ENCODE measurements around the gene PLAU. TPM values are rescaled to one million over a fixed set of nuclear protein-coding genes. Genes with fewer than 3 reads are reported as not detected.

Gene PLAU
- total and polyA plus RNA-seq, 9 of the 15 experiments (the other 6 are each of a cell fraction or from before 2014, with no cell fraction given): 2.1 to 16.9 (median 3.3) TPM

- no peak for TF ChIP-seq MAX (CRISPR knock-in tag; IDR thresholded peaks at IDR 0.05)
- TF ChIP-seq U2AF1 (optimal IDR thresholded peaks at IDR 0.05; ENCODE audit: low read depth, low read length): no peak
- TF ChIP-seq FOXJ2 (tag; IDR thresholded peaks at IDR 0.05): no peak
- peak; percentile 46; the same call in 1 of the 2 replicates for TF ChIP-seq TRIM28 (IDR thresholded peaks at IDR 0.05)
- TF ChIP-seq PYGO2 (tag; IDR thresholded peaks at IDR 0.05): no peak
- TF ChIP-seq NCOA1 (IDR thresholded peaks at IDR 0.05; ENCODE audit: low read depth): peak; percentile 83; the same call in 1 of the 2 replicates
- TF ChIP-seq POLR3G (IDR thresholded peaks at IDR 0.05; ENCODE audit: extremely low read depth, insufficient read length, insufficient replicate concordance): no peak
- no peak for TF ChIP-seq MXD1 (CRISPR knock-in tag; IDR thresholded peaks at IDR 0.05; ENCODE audit: borderline replicate concordance, poor library complexity, severe bottlenecking)
- no peak for TF ChIP-seq ADNP (tag; IDR thresholded peaks at IDR 0.05)
- TF ChIP-seq ZNF449 (CRISPR knock-in tag; IDR thresholded peaks at IDR 0.05): no peak
- peak; percentile 61; the same call in 1 of the 2 replicates for TF ChIP-seq MAFK (IDR thresholded peaks at IDR 0.05; ENCODE audit: low read length)
- no peak for TF ChIP-seq NFXL1 (CRISPR knock-in tag; IDR thresholded peaks at IDR 0.05)
- no peak for TF ChIP-seq ZNF282 (CRISPR knock-in tag; IDR thresholded peaks at IDR 0.05)
- TF ChIP-seq TRIM25 (IDR thresholded peaks at IDR 0.05; ENCODE audit: borderline replicate concordance): no peak
- TF ChIP-seq ESRRB (CRISPR knock-in tag; IDR thresholded peaks at IDR 0.05; ENCODE audit: borderline replicate concordance): no peak
- no peak for TF ChIP-seq ZNF586 (CRISPR knock-in tag; conservative IDR thresholded peaks at IDR 0.05)
- TF ChIP-seq SIN3A (IDR thresholded peaks at IDR 0.05; ENCODE audit: borderline replicate concordance in 2 of 2, control insufficient read depth in 1 of 2, low read depth in 2 of 2, low read length in 2 of 2): peak in 1 of 2 experiments; percentile 38; a peak in 1 of 4 replicates
- TF ChIP-seq ZNF639 (CRISPR knock-in tag; conservative IDR thresholded peaks at IDR 0.05 in 1 of 2, IDR thresholded peaks at IDR 0.05 in 1 of 2): 0 out of 4 replicates have a peak, but pooled peaks of 1 of the 2 experiments have one; percentile 43
- no peak for TF ChIP-seq USF2 (CRISPR knock-in tag; IDR thresholded peaks at IDR 0.05)
Observed at GRCh38 chr10:73956476-73957359, 45.8 kb downstream of the PLAU start (continued).

All from K562 (cell line).